NCI-H460 (cell line): ENCODE data around the gene AVEN. TPM values are rescaled to one million over a fixed set of nuclear protein-coding genes. Genes with fewer than 3 reads are reported as not detected.
"Not testable (repeated sequence)": the region's sequence is repeated elsewhere in the genome, so short reads cannot be mapped to it uniquely, and the experiment has no call there.

Experiments
- DNase-seq: peaks from one replicate; pipeline ENCODE4 v3.0.0-alpha.2; 2016; ENCODE audit warnings: low read depth; ENCODE audit errors: extremely low read depth
- total RNA-seq: library from RNA; depleted of rRNA; stranded (reverse); fragments of >200 nt; shearing (Covaris generic); gene quantifications from 2 replicates; pipeline ENCODE4 v1.2.3, GENCODE V29; 2014

Gene AVEN
- total RNA-seq, 1 experiment from 2014 or later = 16.5 TPM

DNA sequence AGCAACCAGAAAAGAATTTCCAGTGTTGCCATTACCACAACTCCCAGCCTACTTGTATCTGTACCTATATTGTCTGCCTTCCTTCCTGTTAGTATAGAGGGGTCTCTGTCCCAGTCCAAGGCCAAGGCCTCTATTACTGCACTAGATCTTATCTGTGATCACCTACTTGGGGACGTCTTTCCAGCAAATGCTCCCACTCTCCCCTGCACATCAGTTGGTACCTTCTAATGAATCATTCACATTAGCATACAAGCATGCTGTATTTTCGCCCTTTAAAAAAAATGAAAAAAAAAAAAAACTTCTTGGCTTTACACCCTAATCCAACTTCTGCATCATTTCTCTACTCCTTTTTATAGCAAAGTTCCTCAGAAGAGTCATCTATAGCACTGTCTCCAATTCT lies 4.8 kb upstream of the AVEN start:
- DNase-seq = no peak

GRCh38 chr15:34043391-34043790 lies 4.4 kb upstream of the AVEN start:
- no peak for DNase-seq

DNA sequence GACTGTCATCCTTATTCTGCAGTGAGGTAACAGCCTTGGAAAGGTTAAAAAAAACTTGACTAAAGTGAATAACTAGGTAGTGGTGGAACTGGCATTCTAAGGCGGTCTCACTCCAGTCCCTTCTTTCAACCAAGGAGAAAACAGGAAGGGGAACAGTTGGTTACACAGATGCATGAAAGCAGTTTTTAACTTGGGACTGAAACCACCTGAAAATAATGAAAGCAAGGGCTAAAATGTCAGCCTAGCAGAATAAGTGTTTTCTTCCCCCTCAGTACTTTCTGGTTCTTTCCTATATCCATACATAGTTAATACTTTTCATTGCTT lies 748 bp upstream of the AVEN start:
- DNase-seq = no peak

GRCh38 chr15:34038023-34038870 lies 757 bp downstream of the AVEN start:
- peak; percentile 65 for DNase-seq

- DNase-seq = no peak
Observed at GRCh38 chr15:34031987-34032760, 6.8 kb downstream of the AVEN start.

- no peak for DNase-seq
Observed at GRCh38 chr15:34027606-34028005, 11.4 kb downstream of the AVEN start.

- no peak for DNase-seq
Observed at GRCh38 chr15:34025252-34025651, 13.8 kb downstream of the AVEN start.

DNA sequence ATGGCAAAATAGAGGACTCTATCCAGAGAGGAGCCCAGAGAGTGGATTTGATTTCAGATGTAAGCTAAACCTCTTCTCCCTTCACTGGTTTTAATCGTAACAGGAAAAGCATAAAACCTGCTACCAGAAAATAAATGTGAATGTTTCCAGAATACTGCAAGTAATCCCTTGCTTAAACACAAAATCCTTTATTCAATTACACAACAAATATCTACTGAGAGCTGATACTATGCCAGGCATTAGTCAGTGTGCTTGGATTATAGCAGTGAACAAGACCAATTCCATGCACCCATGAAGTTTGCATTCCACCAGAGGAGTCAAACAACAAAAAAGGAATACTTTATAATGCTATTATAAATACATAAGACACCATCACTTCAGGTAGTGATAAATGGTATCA lies 15.1 kb downstream of the AVEN start:
- DNase-seq = no peak

DNA sequence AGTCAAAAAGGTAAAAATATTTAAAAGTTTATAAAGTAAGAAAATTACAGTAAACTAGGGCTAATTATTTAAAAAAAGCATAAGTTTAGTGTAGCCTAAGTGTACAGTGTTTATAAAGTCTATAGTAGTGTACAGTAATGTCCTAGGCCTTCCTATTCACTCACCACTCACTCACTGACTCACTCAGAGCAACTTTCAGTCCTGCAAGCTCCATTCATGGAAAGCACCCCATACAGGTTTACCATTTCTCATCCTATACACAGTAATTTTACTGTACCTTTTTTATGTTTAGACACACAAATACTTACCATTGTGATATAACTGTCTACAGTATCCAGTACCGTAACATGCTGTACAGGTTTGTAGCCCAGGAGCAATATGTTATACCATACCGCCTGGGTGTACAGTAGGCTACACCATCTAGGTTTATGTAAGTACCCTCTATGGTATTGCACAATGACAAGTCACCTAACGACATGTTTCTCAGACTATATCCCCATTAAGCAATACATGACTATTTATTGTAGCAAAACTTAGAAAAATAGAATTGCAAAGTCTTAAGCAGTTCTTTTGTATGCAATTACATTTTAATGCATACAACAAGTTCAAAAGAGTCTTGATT lies 19.5 kb downstream of the AVEN start:
- DNase-seq = no peak

- DNase-seq = not testable (repeated sequence)
Observed at GRCh38 chr15:34018738-34019137, 20.3 kb downstream of the AVEN start.

- no peak for DNase-seq
Observed at GRCh38 chr15:34018021-34018645, 20.9 kb downstream of the AVEN start.

GRCh38 chr15:34014556-34014955 lies 24.4 kb downstream of the AVEN start:
- DNase-seq = no peak

DNA sequence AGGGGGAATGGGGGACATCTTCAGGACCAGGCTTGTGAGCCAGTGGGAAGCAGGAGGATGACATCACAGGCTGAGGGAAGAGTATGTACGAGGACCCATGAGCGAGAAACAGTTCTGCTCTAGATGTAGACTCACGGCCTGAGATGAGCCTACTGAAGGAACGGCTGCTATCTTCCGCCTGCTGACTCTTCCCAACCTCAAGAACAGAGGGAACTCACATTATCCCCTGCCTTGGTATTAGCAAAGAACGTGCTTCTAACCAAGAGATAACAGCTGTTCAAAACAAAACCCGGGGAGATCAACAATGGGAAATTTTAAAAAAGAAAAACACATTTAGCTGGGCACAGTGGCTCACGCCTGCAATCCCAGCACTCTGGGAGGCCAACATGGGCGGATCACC lies 25.3 kb downstream of the AVEN start:
- DNase-seq = no peak

DNA sequence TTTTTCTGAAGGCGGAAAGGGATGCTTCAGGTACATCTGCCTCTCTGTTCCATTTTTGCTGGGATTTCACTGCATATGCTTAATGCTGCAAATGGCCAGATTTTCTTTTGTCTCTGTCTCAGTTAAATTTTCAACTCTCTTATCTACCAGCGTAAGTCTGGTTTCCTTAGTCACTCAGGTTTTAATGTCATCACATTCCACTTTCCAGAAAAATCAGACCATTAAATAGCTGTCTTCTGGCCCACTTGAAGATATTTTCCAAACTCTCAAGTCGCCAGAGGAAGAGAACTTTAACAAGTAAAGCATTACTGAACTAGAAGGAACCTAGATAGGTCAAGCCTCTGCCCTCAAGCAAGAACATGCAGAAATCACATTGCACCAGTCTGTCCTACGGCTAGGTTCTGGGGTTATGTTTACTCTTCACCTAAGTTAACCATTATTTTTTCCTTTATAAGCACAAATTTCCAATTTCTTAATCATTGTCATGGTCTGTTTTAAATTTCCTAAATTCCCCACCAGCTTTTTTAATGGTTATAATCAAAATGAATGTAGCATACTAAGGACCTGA lies 26.5 kb downstream of the AVEN start:
- no peak for DNase-seq

DNA sequence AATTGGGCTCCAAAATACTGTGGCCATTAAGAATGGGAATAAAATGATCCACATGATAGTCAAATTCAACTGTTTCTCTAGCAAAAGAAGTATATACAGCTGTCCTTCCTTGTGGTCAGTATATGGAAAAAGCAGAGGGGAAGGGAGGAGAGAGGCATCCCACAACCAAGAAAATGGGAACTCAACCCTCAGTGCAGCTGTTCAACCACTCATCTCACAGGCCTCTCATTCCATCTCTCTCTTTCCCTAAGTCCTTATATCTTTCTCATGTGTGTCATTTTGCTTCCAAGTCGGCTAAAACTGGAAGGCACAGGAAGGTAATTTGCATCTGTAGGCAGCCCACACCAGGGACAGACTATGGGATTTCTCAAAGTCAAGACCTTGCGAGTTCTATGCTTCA lies 27.5 kb downstream of the AVEN start:
- no peak for DNase-seq

GRCh38 chr15:34010921-34011320 lies 28.1 kb downstream of the AVEN start:
- no peak for DNase-seq

- no peak for DNase-seq
Observed at GRCh38 chr15:34009656-34010055, 29.3 kb downstream of the AVEN start.

- DNase-seq = no peak
Observed at GRCh38 chr15:34006381-34006780, 32.6 kb downstream of the AVEN start.

- DNase-seq = no peak
Observed at GRCh38 chr15:34001536-34001935, 37.5 kb downstream of the AVEN start.

DNA sequence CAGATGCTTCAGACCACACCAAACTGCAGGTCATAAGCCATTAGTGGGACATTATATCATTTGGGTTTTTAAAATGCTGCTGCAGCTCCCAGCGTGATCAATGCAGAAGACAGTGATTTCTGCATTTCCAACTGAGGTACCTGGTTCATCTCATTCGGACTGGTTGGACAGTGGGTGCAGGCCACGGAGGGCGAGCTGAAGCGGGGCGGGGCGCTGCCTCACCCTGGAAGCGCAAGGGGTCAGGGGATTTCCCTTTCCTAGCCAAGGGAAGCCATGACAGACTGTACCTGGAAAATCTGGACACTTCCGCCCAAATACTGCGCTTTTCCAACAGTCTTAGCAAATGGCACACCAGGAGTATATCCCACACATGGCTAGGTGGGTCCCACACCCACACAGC lies 43.3 kb downstream of the AVEN start:
- not testable (repeated sequence) for DNase-seq
